NCI-H146 treated with DMSO at 0.1 percent for 48 hours (cell line): ENCODE measurements around the gene OR2T1.
"Not testable (repeated sequence)": the region's sequence is repeated elsewhere in the genome, so short reads cannot be mapped to it uniquely, and the experiment has no call there.

Source experiments
- DNase-seq: peaks from one replicate; lab custom pipeline; 2025; ENCODE audit not compliant: unreplicated experiment; lab: John Stamatoyannopoulos, UW

Gene OR2T1

GRCh38 chr1:248402748-248403147 is at the start of gene OR2T1:
Gene OR2T1 (plus strand): TSS chr1:248403048. CDS start chr1:248406148, 3,100 bp downstream.
- DNase-seq: no peak

DNA sequence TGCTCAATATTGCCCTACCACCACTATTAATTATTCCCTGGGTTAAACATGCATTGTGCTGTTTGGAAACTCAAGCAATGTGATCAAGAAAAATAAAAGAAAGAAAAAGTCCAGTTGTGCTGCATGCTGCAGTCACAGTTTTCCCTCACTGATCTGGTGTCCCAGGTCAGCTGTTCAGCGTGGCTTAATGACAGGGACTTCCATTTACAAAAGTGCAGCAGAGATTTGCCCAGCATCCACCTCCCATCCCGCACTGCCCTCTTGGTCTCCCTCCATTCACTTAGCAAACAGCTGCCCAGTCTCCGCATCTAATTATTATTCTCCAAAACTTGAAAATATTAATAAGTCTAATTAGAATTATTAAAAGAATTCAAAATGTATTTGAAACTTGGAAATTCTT is 43.4 kb upstream of the OR2T1 start:
- no peak for DNase-seq

DNA sequence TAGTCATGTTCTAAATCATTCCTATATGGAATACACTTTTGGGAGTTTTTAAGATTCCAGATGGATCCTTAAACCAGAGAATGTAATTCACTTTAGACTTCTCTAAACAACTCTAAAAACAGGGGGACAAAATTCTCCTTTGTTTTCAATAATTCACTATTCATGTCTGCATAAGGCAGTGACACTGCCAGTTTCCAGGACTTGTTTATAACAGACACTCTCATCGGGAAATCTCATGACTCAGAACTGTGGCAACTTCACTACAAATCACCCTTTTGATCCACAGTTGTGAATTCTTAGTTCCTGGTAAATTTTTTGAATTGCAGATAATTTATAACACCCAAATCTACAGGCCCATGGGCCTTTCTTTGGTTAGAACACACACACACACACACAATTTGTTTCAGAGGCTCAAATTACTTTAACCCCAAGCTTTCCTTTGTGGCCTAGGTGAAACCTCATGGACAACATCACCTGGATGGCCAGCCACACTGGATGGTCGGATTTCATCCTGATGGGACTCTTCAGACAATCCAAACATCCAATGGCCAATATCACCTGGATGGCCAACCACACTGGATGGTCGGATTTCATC is 41.6 kb upstream of the OR2T1 start, which contains the start of gene OR2T4:
Gene OR2T4 (plus strand): TSS at position 545 of the 595 bp plus-strand sequence. CDS start 0 bp downstream, at position 545.
- DNase-seq: no peak

GRCh38 chr1:248366609-248367008 is 36.2 kb upstream of the OR2T1 start:
- no peak for DNase-seq

DNA sequence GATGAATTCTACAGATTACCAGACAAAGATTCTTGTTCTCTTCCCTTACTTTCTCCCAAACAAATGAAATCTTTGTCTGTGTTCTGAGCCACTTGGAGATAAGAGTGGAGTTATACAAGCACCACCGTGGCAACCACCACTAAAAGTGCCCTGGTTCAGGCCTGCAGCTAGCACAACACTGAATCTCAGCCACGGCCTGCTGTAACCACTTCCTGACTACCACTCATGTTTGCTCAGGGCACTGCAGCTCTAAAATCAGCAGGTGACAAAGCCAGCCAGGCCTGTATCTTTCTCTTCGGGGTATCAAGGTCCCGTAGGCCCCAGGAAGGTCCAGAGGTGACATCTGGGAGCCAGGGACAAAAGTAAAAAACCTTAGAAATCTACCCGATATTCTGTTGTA is 30.5 kb upstream of the OR2T1 start:
- DNase-seq: no peak

DNA sequence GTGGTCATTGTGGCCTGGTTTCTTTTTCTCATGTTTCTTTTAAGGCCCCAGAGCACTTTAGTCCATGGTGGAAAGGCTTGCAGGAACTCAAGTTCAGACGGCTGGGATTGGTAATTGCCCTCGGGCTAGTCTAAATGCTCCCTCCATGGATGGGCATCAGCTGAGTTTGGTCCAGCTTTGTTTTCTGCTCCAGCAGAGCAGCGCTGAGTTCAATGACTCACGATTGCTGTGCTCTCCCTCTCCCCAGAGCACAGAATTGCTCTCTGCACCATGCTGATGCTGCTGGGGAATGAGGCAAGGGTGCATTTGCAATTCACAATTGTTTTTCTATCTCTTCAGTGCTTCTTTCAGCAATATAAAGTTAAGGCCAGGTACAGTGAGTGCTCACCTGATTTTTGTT is 29.1 kb upstream of the OR2T1 start:
- no peak for DNase-seq

GRCh38 chr1:248375446-248375845 is 27.4 kb upstream of the OR2T1 start, which contains the start of gene OR2T6:
Gene OR2T6 (plus strand): TSS chr1:248375746. CDS start chr1:248387609, 11,863 bp downstream.
- DNase-seq: no peak

DNA sequence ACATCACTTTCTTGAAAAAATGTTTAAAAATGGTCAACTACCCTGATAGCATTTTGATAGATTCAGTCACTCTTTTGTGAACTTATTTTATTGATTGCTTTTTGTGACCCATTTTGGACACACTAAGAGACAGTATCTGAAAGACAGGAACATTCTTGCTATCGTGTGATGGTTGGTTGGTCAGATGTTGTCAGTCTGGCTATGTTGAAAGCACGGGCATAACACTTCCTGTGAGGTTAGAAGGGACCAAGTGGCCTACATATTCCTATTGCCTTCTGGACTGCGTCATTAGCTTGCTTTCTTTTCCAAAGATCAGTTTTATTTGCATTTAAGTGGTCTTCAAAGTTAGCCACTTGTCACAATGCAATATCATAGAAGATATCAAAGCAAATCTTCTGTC is 25.9 kb upstream of the OR2T1 start:
- DNase-seq: no peak

DNA sequence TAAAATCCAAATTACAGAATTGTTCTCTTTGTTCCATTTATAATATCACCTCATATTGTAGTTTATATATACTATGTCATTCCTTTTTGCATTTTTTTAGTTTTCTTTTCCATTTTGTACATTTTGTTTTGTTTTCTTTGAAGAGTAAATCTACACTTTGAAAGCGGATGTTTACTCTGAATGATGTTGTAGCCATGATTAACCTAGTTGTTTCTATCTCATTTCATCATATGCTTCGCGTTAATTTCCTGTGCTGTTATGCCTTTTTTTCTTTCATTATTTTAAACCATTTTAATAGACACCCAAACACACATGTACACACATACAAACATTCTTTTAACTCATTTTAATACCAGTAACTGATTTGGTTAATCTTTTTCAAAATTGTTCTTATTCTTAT is 22.0 kb upstream of the OR2T1 start:
- DNase-seq: no peak

- DNase-seq: no peak
These were observed 14.4 kb upstream of the OR2T1 start for GRCh38 chr1:248388426-248388825.

DNA sequence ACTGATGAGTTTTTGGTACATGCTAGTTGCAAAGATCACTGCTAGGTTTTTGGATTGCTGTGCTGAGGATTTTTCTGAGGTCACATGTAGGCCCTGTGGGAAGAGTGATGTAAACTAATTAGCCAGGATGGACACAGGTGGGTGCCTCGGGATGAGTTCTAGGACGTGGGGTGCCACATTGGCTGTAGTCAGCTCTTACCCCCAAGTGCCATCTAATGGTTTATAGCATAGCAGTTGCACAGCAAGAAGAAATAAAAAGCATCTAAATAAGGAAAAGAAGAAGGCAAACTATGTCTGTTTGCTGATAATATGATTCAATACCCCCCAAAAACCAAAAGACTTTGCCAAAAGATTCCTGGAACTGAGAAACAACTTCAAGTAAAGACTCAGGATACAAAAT is 9.8 kb upstream of the OR2T1 start:
- DNase-seq: no peak

GRCh38 chr1:248404024-248404423 is 1.2 kb downstream of the OR2T1 start:
- peak; percentile 30 for DNase-seq

DNA sequence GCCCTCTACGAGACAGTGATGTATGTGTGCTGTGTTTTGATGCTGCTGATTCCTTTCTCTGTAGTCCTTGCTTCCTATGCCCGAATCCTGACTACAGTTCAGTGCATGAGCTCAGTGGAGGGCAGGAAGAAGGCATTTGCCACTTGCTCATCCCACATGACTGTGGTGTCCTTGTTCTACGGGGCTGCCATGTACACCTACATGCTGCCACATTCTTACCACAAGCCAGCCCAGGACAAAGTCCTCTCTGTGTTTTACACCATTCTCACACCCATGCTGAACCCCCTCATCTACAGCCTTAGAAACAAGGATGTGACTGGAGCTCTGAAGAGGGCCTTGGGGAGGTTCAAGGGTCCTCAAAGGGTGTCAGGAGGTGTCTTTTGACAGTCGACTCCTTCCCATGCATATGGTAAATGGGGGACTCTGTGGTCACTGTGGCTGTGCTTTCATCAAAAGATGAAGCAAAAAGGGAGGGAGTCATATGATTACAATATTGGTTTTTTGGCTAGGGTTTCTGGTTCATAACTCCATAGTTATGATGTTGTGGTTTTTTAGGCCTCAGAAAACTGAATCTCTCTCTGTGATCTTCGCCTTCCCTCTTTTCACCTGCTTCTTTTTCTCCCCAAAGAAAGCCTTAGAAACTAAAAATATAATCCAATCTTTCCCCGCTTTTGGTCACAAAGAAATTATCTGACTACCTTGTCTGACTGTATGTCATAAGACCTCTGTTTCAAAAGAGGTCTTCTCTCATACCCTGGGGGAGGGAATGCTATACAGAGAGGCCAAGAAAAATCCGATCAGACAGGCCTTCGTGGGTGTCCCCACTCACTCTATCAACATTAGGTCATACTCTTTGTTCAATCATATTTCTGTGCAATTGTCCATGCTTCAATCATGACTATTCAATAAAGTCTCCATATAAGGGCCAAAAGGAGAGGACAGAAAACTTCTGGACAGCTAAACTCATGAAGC is 4.2 kb downstream of the OR2T1 start:
- DNase-seq: no peak

- no peak for DNase-seq
These were observed 13.4 kb downstream of the OR2T1 start for GRCh38 chr1:248416226-248416625.

GRCh38 chr1:248417854-248418253 is 15.0 kb downstream of the OR2T1 start:
- no peak for DNase-seq

- DNase-seq: no peak
These were observed 18.5 kb downstream of the OR2T1 start for GRCh38 chr1:248421384-248421783.

- DNase-seq: not testable (repeated sequence)
These were observed 24.8 kb downstream of the OR2T1 start for GRCh38 chr1:248427526-248428191.

GRCh38 chr1:248428192-248428533 is 25.3 kb downstream of the OR2T1 start:
- DNase-seq: not testable (repeated sequence)

DNA sequence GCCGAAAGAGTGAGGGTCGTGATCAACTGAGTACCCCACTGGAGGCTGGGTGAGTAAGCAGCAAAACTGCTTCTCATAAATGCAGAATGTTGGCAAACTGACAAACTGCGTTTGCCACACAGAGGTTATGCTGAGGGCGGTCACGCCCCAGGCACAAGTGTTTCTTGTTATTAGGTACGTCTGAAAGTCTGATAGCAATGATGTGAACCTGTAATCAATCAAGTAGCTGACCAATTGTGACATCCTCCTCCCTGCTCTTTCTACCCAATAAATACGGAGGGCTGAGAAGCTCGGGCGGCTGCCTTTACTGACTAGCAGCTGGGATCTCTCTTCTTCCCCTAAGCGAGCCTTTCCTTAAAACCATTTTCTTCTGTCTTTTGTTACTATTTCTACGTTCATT is 28.8 kb downstream of the OR2T1 start:
- DNase-seq: not testable (repeated sequence)

- not testable (repeated sequence) for DNase-seq
These were observed 29.4 kb downstream of the OR2T1 start for GRCh38 chr1:248432201-248432600.

DNA sequence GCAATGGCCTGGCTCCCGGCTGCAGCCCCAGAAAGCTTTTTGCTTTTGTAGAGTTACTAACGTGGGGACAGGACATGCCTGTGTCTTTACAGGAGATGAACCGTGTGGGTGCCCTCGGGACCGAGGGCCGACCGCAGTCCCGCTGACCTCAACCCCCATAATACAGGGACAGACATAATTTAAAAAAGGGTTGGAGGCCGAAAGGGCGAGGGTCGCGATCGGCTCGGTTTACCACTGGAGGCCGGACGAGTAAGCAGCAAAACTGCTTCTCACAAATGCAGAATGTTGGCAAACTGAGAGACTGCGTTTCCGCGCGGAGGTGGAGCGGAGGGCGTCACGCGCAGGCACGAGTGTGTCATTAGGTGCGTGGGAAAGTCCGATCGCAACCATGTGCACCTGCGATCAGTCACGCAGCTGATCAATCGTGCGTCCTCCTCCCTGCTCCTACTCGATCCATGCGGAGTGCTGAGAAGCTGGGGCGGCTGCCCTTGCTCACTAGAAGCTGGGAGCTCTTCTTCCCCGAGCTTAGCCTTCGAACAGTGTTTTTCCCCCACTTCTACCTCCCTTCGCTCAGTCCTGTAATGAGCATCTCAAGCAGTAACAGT is 31.1 kb downstream of the OR2T1 start:
- DNase-seq: not testable (repeated sequence)
